ENCODE measurements around the gene OGFR.

DNA sequence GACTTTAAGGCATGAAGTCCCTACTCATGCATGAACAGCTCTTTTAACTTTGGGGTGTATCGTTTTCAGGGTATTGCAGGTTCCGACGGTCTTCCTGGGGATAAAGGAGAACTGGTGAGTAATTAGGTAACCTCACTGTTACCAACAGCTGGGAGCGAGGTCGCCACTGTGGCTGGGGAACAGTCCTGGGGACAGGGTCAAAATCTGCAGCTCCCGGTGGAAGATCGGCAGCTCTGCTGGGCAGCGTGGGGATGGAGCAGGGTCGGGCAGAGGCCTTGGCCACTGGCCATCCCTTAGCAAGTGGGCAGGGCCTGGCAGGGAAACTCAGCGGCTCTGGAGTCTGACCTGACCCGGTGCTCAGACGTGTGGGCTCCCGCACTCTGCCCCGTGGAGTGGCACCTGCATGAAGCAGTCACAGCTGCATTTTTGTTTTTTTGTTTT, 28.3 kb downstream of the OGFR start:
- TF ChIP-seq, protein P1, sequence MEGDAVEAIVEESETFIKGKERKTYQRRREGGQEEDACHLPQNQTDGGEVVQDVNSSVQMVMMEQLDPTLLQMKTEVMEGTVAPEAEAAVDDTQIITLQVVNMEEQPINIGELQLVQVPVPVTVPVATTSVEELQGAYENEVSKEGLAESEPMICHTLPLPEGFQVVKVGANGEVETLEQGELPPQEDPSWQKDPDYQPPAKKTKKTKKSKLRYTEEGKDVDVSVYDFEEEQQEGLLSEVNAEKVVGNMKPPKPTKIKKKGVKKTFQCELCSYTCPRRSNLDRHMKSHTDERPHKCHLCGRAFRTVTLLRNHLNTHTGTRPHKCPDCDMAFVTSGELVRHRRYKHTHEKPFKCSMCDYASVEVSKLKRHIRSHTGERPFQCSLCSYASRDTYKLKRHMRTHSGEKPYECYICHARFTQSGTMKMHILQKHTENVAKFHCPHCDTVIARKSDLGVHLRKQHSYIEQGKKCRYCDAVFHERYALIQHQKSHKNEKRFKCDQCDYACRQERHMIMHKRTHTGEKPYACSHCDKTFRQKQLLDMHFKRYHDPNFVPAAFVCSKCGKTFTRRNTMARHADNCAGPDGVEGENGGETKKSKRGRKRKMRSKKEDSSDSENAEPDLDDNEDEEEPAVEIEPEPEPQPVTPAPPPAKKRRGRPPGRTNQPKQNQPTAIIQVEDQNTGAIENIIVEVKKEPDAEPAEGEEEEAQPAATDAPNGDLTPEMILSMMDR (conservative IDR thresholded peaks at IDR 0.05; ENCODE audit: low read depth, low read length): no peak
- no peak for TF ChIP-seq EZH2phosphoT487 (IDR thresholded peaks at IDR 0.05; ENCODE audit: borderline replicate concordance, low read length)

All from PC-3 (cell line).